K562 (cell line): Measurements from ENCODE around the gene PSMD8. TPM values are rescaled to one million over a fixed set of nuclear protein-coding genes. Genes with fewer than 3 reads are reported as not detected.

Source experiments
- HDAC6 ChIP-seq: IDR thresholded peaks from 2 replicates; pipeline ENCODE4 v1.6.1; 2012; ENCODE audit warnings: low read depth, mild to moderate bottlenecking, control low read depth, inconsistent platforms, low read length, moderate library complexity
- HNRNPK ChIP-seq: fragments of 200-400 bp; formaldehyde crosslinking; IDR thresholded peaks from one replicate; pipeline ENCODE4 v1.6.1; 2018; ENCODE audit warnings: mild to moderate bottlenecking, low read depth, low read length; ENCODE audit not compliant: poor library complexity, severe bottlenecking
- JUNB ChIP-seq: fragments of 450-650 bp; formaldehyde crosslinking; conservative IDR thresholded peaks from 2 replicates; pipeline ENCODE4 v1.4.0; 2020; ENCODE audit warnings: mild to moderate bottlenecking
- MCM3 ChIP-seq: fragments of 450-650 bp; IDR thresholded peaks from 2 replicates; pipeline ENCODE4 v1.6.1; 2016
- MCM7 ChIP-seq, 2 experiments: fragments of 450-650 bp; IDR thresholded peaks; 2 replicates each; pipeline ENCODE4 v1.6.1; 2016 to 2018
- PHF20 ChIP-seq: fragments of 450-650 bp; IDR thresholded peaks from 2 replicates; pipeline ENCODE4 v1.6.1; 2018; ENCODE audit not compliant: partially characterized antibody
- PYGO2 ChIP-seq: fragments of 450-650 bp; IDR thresholded peaks from 2 replicates; pipeline ENCODE4 v1.6.1; 2016; ENCODE audit warnings: mild to moderate bottlenecking, missing genetic modification characterization, moderate library complexity, missing compliant biosample characterization
- RBM25 ChIP-seq: fragments of 200-400 bp; formaldehyde crosslinking; IDR thresholded peaks from 2 replicates; pipeline ENCODE4 v1.6.1; 2018; ENCODE audit warnings: low read length, low read depth, moderate library complexity; ENCODE audit not compliant: severe bottlenecking
- SMAD3 ChIP-seq: fragments of 450-650 bp; formaldehyde crosslinking; conservative IDR thresholded peaks from 2 replicates; pipeline ENCODE4 v1.4.0; 2020; ENCODE audit warnings: mild to moderate bottlenecking
- TEAD2 ChIP-seq: fragments of 450-650 bp; IDR thresholded peaks from 2 replicates; pipeline ENCODE4 v1.6.1; 2016; ENCODE audit warnings: missing genetic modification characterization, control low read depth, missing compliant biosample characterization
- TRIM25 ChIP-seq: fragments of 450-650 bp; IDR thresholded peaks from 2 replicates; pipeline ENCODE4 v1.7.0; 2016; ENCODE audit warnings: borderline replicate concordance
- YBX1 ChIP-seq: fragments of 450-650 bp; IDR thresholded peaks from 2 replicates; pipeline ENCODE4 v1.7.1; 2016; ENCODE audit warnings: mild to moderate bottlenecking
- ZNF197 ChIP-seq: fragments of 200-800 bp; sonication (Bioruptor generic); IDR thresholded peaks from 2 replicates; pipeline ENCODE4 v1.6.1; 2016; ENCODE audit warnings: low read depth, missing genetic modification characterization, missing compliant biosample characterization
- polyA plus RNA-seq, 8 experiments: library from polyadenylated mRNA; depleted of rRNA in 4 of 8; stranded (reverse) in 5 of 8; unstranded in 3 of 8; fragments of >200 nt; fragmentation: Nextera tagmentation in 2 of 8; fragmentation: Illumina TruSeq in 1 of 8; extraction: Ambion mirVana in 2 of 8; extraction: Trizol in 1 of 8; gene quantifications; 2 replicates each; pipeline versions ENCODE4 v1.2.1 to v1.2.3, GENCODE V29; 2011 to 2014; ENCODE audit warnings: inconsistent platforms in 1 of 8, missing spikeins in 1 of 8
- total RNA-seq, 7 experiments: library from RNA; depleted of rRNA in 6 of 7; stranded (reverse); fragments of >200 nt in 6 of 7; fragmentation: Illumina TruSeq in 2 of 7; extraction: Trizol in 2 of 7; gene quantifications; 2 replicates each; pipeline versions ENCODE4 v1.2.1 to v1.2.3, GENCODE V29; 2011 to 2021; ENCODE audit warnings: low replicate concordance in 1 of 7
- TF ChIP-seq, protein P1 (sequence below), 2 experiments: fragments of 150-350 bp in 1 of 2; IDR thresholded peaks; 2 replicates each; pipeline ENCODE4 v1.6.1; 2012 to 2016; ENCODE audit warnings: low read depth in 2 of 2, low read length in 2 of 2, mild to moderate bottlenecking in 1 of 2, moderate library complexity in 1 of 2
- TF ChIP-seq, protein P2 (sequence below): sonication (generic); formaldehyde crosslinking; IDR thresholded peaks from 2 replicates; pipeline ENCODE4 v1.8.0; 2023; ENCODE audit warnings: missing genetic modification reagents, mild to moderate bottlenecking, borderline replicate concordance
- TF ChIP-seq, protein P3 (sequence below): fragments of 250-450 bp; sonication (Bioruptor Pico); IDR thresholded peaks from 2 replicates; pipeline ENCODE4 v1.4.0; 2020; ENCODE audit warnings: mild to moderate bottlenecking

PSMD8 gene
- total and polyA plus RNA-seq, 9 of the 15 experiments (the other 6 are each of a cell fraction or from before 2014, with no cell fraction given): 130 to 583 (median 315) TPM

DNA sequence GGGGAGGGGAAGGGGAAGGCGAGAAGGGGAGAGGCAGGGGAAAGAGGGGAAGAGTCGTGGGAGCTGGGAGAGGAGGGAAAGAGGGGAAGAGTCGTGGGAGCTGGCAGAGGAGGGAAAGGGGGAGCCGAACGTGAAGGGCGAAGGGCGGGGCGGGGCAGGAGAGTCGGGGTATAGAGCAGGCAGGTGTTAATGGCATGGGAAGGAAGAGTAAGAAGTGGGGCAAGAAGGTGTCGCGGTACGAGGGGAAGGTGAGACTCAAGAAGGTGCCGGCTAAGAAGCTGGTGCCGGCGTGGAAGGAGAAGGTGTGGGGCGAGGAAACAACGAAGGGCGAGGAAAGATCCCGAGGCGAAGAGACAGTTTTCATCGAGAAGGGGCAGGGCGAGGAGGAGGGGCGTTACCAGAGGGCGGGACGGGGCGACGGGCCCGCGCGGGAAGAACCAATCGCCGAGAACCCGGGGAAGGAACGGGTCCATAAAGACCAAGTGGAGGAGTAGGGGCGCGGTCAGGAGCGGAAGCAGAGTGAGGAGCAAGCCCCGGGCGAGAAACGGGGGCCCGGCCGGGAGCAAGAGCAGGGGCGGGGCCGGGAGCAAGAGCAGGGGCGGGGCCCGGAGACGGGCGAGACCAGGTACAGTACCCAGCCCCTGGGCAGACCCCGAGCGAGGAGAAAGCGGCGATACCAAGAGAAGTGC lies 38.3 kb upstream of the PSMD8 start (continued):
- TF ChIP-seq ZNF197 (CRISPR knock-in tag) (no peak), TEAD2 (no peak), TRIM25 (peak; percentile 76; the same call in 1 of the 2 replicates), MCM7 (IDR thresholded peaks at IDR 0.05) (no peak), SMAD3 (CRISPR knock-in tag) (no peak), JUNB (CRISPR knock-in tag) (no peak), RBM25 (no peak), PYGO2 (tag) (no peak), PHF20 (peak; percentile 40), YBX1 (no peak), HDAC6 (no peak), HNRNPK (no peak), MCM3 (peak; percentile 51; the same call in 1 of the 2 replicates)
- TF ChIP-seq, protein P1, sequence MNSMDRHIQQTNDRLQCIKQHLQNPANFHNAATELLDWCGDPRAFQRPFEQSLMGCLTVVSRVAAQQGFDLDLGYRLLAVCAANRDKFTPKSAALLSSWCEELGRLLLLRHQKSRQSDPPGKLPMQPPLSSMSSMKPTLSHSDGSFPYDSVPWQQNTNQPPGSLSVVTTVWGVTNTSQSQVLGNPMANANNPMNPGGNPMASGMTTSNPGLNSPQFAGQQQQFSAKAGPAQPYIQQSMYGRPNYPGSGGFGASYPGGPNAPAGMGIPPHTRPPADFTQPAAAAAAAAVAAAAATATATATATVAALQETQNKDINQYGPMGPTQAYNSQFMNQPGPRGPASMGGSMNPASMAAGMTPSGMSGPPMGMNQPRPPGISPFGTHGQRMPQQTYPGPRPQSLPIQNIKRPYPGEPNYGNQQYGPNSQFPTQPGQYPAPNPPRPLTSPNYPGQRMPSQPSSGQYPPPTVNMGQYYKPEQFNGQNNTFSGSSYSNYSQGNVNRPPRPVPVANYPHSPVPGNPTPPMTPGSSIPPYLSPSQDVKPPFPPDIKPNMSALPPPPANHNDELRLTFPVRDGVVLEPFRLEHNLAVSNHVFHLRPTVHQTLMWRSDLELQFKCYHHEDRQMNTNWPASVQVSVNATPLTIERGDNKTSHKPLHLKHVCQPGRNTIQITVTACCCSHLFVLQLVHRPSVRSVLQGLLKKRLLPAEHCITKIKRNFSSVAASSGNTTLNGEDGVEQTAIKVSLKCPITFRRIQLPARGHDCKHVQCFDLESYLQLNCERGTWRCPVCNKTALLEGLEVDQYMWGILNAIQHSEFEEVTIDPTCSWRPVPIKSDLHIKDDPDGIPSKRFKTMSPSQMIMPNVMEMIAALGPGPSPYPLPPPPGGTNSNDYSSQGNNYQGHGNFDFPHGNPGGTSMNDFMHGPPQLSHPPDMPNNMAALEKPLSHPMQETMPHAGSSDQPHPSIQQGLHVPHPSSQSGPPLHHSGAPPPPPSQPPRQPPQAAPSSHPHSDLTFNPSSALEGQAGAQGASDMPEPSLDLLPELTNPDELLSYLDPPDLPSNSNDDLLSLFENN (IDR thresholded peaks at IDR 0.05; ENCODE audit: low read depth in 2 of 2, low read length in 2 of 2): no peak
- TF ChIP-seq, protein P2, sequence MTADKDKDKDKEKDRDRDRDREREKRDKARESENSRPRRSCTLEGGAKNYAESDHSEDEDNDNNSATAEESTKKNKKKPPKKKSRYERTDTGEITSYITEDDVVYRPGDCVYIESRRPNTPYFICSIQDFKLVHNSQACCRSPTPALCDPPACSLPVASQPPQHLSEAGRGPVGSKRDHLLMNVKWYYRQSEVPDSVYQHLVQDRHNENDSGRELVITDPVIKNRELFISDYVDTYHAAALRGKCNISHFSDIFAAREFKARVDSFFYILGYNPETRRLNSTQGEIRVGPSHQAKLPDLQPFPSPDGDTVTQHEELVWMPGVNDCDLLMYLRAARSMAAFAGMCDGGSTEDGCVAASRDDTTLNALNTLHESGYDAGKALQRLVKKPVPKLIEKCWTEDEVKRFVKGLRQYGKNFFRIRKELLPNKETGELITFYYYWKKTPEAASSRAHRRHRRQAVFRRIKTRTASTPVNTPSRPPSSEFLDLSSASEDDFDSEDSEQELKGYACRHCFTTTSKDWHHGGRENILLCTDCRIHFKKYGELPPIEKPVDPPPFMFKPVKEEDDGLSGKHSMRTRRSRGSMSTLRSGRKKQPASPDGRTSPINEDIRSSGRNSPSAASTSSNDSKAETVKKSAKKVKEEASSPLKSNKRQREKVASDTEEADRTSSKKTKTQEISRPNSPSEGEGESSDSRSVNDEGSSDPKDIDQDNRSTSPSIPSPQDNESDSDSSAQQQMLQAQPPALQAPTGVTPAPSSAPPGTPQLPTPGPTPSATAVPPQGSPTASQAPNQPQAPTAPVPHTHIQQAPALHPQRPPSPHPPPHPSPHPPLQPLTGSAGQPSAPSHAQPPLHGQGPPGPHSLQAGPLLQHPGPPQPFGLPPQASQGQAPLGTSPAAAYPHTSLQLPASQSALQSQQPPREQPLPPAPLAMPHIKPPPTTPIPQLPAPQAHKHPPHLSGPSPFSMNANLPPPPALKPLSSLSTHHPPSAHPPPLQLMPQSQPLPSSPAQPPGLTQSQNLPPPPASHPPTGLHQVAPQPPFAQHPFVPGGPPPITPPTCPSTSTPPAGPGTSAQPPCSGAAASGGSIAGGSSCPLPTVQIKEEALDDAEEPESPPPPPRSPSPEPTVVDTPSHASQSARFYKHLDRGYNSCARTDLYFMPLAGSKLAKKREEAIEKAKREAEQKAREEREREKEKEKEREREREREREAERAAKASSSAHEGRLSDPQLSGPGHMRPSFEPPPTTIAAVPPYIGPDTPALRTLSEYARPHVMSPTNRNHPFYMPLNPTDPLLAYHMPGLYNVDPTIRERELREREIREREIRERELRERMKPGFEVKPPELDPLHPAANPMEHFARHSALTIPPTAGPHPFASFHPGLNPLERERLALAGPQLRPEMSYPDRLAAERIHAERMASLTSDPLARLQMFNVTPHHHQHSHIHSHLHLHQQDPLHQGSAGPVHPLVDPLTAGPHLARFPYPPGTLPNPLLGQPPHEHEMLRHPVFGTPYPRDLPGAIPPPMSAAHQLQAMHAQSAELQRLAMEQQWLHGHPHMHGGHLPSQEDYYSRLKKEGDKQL (CRISPR knock-in tag): no peak
- TF ChIP-seq, protein P3, sequence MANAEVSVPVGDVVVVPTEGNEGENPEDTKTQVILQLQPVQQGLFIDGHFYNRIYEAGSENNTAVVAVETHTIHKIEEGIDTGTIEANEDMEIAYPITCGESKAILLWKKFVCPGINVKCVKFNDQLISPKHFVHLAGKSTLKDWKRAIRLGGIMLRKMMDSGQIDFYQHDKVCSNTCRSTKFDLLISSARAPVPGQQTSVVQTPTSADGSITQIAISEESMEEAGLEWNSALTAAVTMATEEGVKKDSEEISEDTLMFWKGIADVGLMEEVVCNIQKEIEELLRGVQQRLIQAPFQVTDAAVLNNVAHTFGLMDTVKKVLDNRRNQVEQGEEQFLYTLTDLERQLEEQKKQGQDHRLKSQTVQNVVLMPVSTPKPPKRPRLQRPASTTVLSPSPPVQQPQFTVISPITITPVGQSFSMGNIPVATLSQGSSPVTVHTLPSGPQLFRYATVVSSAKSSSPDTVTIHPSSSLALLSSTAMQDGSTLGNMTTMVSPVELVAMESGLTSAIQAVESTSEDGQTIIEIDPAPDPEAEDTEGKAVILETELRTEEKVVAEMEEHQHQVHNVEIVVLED: no peak
